C1 segment of cervical spinal cord (tissue), 14 donors: ENCODE data around the gene ABCC5.

ENCODE experiments used
- DNase-seq, 14 donors: peaks; one replicate each; lab custom pipeline; 2025; lab: John Stamatoyannopoulos, UW

Gene ABCC5

GRCh38 chr3:183975981-183976662 is 41.6 kb downstream of the ABCC5 start:
- DNase-seq, result no peak

DNA sequence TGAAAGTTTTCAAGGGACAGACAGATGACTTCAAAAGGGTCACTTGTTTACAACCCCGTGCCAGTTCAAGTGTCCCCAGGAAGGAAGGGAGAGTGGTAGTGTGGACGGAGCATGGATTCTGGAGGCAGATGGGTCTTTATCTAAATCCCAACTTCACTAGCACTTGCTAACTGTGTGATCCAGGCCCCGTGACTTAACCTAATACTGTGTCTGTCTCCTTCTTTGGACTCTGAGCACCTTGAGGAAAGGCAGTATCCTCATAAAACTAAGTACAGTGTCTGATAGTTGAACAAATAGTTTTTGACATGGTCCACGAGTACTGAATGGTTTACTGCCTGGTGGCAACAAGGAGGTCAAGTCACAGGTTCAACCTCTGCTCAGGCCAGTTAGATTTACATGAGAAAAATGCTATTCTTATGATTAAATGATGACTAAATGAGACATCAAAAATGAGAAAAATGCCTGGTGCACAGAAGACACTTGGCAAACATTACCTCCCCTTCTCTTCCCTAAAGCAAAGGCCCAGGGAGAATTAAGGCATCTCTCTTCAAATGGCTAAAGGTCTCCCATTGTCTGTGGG is 48.9 kb downstream of the ABCC5 start:
- no peak for DNase-seq

DNA sequence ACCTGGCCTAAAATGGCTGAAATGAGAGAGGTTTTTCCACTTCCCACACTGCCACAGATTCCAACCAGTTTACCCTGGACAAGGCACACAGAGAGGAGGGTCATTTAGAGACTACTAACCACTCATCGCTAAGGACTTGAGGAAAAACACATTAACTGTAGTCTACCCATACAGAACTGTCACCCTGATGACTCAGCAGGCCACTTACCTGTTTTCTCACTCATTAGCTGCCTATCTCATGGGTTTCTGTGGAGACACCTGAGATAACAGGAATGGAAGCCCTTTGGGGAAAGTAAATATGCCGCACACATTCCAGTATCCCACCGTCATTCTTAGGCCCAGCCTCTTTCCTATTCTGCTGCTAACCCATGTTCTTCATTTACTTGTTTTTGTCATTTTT is 50.0 kb downstream of the ABCC5 start:
- DNase-seq, result no peak

GRCh38 chr3:183966361-183966791 is 51.3 kb downstream of the ABCC5 start:
- DNase-seq, result no peak

DNA sequence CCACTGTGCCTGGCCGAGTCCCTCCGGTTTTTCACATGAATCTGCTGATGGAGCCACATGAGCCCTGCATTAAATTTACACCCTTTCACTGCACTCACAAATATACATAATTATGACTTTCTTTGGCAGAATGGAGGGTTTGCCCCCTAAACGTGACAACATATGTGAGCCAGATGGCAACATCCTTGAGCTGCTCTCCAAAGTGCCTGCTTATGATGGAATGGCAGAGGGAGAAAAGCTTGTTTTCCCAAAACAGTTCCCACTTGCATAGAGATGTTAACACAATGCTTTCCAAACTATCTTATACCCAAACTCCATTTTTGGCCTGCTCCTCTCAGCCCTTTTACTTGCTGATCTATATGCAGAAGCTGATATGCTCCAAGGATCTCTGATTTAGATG is 54.9 kb downstream of the ABCC5 start:
- DNase-seq, result no peak

GRCh38 chr3:183959214-183959613 is 58.5 kb downstream of the ABCC5 start:
- no peak for DNase-seq

- no peak for DNase-seq
Measured at GRCh38 chr3:183958775-183959174, 58.9 kb downstream of the ABCC5 start.

DNA sequence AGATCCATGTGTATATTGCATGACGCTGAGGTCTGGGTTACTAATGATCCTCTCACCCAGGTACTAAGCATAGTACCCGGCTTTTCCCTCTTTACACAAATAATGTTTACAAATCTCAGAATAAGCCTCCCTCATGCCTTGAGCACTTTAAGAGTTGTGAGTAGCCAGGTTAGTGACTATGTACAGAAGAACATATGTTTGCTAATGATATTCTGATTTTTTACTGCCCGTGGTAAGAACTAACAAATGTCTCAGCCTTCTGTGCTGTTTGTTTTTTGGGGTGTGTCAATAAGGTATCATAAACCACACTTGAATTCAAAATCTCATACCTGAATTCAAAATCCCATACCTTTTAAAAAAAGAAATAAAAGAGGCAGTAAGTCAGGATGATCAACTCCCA is 59.5 kb downstream of the ABCC5 start:
- no peak for DNase-seq

- DNase-seq, result no peak
Measured at GRCh38 chr3:183954875-183955274, 62.8 kb downstream of the ABCC5 start.

GRCh38 chr3:183953471-183954070 is 64.1 kb downstream of the ABCC5 start:
- no peak for DNase-seq

- no peak for DNase-seq
Measured at GRCh38 chr3:183951459-183951858, 66.2 kb downstream of the ABCC5 start.

- DNase-seq, result no peak
Measured at GRCh38 chr3:183949690-183950089, 68.0 kb downstream of the ABCC5 start.

DNA sequence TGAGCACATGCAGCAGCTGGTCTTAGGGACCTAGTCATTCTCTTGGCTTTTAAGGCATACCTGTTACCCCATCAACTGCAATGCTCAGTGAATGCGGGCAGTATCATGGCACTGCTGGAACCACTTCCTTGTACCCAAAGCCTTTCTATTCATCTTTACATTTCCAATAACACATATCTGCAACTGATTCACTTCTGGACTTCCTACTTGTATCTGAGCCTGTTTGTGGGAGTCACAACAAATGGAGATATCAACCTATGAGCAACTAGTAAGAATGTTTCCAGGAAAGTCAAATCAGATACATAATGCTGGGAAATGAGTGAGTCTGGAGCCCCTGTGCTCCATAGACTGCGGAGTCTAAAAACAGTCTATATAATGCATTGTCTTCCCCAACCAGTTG is 71.6 kb downstream of the ABCC5 start:
- no peak for DNase-seq

DNA sequence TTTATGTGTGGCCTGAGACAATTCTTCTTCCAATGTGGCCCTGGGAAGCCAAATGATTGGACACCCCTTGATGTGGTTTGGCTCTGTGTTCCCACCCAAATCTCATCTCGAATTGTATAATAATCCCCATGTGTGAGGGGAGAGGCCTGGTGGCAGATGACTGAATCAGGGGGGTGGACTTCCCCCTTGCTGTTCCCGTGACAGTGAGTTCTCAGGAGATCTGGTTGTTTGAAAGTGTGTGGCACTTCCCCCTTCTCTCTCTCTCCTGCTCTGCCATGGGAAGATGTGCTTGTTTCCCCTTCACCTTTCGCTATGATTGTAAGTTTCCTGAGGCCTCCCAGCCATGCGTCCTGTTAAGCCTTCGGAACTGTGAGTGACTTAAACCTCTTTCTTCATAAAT is 72.9 kb downstream of the ABCC5 start:
- no peak for DNase-seq

GRCh38 chr3:183943739-183944138 is 73.9 kb downstream of the ABCC5 start:
- DNase-seq, result no peak

DNA sequence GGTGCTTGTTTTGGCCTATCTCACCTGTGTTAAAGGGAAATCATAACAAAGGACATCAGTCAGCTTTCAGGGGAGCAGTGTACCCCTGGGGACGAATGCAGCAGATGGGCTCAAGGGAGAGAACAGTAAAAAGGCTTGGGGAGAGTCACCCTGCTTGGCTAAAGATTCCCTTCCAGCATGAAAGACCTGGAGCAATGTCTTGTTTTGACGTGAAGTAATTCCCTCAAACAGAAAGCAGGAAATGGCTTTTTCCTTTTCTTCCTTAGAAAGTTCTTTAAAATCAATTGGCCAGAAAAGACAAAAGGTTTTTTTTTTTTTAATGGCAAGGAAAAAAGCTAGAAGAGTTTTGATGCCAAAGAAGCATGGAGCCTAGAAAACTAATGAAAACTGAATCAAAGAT is 76.5 kb downstream of the ABCC5 start:
- DNase-seq, result no peak

DNA sequence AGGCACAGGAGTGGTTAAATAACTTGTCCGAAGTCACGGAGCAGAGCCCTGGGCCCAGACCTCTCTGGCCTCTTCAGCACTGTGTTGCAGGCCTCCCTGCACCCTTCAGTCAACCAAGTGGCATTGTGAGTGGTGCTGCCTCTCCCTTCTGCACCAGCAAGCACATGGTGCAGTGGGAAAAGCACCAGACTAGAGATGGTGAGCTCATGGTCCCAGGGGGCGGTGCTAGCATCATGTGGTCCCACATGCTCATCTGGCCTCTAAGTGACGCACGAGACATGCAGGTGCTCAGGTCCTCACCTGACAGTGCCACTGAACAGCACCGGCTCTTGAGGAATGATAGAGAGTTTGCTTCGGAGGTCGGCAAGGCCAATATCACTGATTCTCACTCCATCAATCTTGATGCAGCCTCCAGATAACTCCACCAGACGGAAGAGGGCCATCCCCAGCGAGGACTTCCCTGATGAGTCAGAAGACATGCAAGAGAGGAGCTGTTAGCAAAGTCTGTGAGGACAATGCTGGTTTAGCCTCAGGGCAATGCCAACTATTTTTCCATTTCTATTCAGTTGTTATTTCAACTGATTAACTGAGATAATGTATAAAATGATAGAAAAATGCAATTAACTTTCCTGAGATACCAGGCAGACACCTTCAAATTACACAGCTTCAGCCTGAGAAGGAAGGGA is 79.9 kb downstream of the ABCC5 start:
- DNase-seq, result no peak

DNA sequence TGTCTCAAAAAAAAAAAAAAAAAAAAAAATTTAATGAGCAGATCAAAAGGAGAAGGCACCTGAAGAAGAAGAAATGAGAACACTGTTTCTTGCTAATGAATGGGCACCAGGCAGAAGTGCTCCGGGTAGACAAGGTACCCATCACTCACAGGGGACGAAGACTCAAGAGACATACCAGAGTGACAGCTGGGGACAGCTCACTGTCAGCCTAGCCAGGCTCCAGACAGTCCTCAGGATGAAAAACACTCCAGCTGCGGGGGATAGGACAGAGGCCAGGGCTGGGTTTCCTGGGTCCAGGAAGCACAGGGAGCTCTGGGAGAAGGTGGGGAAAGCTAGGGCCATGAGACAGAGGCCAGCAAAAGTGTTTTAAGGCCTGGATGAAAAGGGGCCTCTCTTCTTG is 84.5 kb downstream of the ABCC5 start:
- no peak for DNase-seq

DNA sequence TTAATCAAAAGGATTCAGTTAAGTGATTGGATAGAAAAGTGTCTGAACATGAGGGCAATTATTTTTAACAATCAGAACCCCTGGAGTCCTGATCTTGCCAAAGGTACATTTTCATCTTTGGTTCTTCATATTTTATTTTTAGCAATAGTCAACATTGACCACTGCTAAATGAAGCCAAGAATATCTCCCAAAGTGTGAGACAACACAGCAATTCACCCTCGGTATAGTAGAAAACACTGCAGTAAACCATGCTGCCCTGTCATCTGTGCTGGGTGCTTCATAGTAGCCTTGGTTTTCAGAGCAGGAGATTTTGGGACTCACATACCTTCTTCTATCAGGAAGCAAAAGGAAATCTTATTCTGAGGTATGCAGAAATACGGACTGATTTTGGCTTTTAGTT is 85.8 kb downstream of the ABCC5 start:
- DNase-seq, result no peak

DNA sequence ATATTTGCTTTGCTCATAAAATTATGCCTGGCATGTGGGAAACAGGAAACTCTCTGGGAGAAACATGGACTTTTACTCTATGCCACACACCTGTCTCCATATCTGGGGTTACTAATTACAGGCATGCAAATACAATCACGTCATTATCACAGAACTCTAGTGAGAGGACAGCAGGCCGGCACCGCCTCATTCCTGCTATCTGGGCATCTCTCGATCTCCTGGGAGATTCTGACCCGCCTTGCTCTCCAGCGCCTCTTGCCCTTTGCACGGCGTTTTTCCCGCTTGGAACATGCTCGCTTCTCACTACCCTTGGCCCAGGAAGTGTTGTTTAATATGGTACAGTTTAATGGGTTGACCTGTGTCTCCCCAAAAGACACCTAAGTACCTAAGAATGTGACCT is 87.6 kb downstream of the ABCC5 start:
- no peak for DNase-seq

GRCh38 chr3:183927059-183927458 is 90.6 kb downstream of the ABCC5 start:
- DNase-seq, result no peak

DNA sequence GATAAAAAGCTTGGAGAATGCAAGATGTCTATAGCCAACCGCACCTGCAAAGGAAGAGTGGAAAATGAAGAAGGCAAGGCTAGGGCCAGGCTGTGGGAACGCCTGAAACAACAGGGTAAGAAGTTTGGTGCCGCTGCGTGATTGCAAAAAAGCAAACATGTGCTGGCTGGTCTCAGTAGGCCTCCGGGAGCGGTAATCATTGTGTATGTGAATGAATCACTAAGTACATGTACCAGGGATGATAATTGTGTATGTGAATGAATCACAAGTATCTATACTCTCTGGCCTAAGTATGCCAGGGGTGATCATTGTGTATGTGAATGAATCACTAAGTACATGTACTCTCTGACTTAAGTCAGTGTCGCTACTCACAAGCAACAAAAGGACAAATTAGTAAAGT is 92.7 kb downstream of the ABCC5 start:
- DNase-seq, result no peak

GRCh38 chr3:183924543-183924942 is 93.1 kb downstream of the ABCC5 start:
- DNase-seq, result no peak
